ENCODE data around the gene NT5DC4.

NT5DC4 gene

GRCh38 chr2:112782234-112782799 is 61.5 kb downstream of the NT5DC4 start:
- TF ChIP-seq, protein P1, sequence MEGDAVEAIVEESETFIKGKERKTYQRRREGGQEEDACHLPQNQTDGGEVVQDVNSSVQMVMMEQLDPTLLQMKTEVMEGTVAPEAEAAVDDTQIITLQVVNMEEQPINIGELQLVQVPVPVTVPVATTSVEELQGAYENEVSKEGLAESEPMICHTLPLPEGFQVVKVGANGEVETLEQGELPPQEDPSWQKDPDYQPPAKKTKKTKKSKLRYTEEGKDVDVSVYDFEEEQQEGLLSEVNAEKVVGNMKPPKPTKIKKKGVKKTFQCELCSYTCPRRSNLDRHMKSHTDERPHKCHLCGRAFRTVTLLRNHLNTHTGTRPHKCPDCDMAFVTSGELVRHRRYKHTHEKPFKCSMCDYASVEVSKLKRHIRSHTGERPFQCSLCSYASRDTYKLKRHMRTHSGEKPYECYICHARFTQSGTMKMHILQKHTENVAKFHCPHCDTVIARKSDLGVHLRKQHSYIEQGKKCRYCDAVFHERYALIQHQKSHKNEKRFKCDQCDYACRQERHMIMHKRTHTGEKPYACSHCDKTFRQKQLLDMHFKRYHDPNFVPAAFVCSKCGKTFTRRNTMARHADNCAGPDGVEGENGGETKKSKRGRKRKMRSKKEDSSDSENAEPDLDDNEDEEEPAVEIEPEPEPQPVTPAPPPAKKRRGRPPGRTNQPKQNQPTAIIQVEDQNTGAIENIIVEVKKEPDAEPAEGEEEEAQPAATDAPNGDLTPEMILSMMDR (conservative IDR thresholded peaks at IDR 0.05) = no peak

GRCh38 chr2:112783187-112783714 is 62.4 kb downstream of the NT5DC4 start:
- TF ChIP-seq, protein P1 (conservative IDR thresholded peaks at IDR 0.05) = no peak
- H3K27ac ChIP-seq = no peak overlapping the region

More at GRCh38 chr2:112782234-112782799, 61.5 kb downstream of the NT5DC4 start:
- no peak overlapping the region for H3K27ac ChIP-seq

DNA sequence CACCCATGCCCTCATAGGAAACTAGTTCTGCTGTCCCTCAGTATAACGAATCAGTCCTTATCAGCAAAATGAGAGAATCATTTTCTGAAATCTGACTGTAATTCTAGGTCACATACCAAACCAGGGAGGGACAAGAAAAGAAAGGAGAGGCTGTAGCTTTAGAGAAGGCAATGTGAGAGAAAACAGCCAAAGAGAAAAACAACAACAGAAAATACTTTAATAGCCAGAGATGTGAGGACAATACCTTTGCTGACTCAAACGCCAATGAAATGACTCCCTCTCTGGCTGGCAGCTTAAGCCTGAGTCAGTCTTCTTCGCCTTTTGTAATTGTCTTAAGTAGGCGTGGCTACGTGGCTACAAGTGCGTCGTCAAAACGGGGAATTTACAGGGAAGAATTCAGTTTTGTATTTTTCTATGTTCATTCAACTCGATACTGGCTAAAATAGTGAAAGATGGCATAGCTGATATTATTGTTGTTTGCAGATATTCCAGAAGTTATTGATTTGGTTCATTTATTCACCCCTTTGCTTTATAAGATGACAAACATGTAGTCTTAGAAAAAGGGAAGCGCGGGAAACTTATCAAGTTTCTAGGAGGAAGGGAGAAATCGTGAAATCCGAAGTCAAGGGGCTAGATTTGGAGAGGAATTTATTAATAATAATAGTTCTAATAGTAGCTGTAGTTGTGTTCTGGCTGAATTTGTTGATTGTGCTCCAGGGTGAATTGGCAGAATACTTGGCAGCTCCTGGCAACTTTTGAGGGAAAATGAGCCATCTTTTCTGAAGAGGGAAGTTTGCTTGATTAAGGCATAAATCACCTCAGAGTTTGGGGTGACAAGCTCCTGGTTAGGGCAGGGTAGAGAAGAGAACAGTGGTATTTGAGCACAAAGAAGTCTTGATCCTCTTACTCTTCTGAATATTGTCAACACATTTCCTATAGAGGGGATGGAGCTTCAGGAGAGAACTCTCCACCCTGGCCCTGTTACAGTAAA is 63.7 kb downstream of the NT5DC4 start, which contains the start of gene IL1A:
TSS of gene IL1A (minus strand) at position 295 of the 991 bp plus-strand sequence. CDS start 723 bp downstream, outside the sequence.
- H3K27ac ChIP-seq = no peak within 1 kb of the TSS
- TF ChIP-seq, protein P1 (conservative IDR thresholded peaks at IDR 0.05) = no peak

DNA sequence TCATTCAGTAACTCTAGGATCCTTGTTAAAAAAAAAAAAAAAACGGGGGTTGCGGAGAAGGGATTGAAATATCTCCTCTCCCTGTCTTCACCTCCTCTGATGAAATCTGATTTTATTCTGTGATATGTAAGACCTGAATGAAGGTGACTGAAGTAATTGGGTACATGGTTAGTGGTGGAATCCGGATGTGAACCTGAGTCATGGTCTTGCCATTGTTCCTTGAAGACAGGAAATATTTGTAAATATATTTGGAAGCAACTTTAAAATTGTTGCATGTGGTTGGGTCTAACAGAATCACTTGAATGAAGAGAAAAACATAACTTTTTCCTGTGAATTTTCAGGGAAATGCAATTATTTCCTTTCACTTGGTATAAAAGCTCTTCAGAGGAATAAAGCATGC is 66.5 kb downstream of the NT5DC4 start:
- TF ChIP-seq, protein P1 (conservative IDR thresholded peaks at IDR 0.05) = no peak
- H3K27ac ChIP-seq = no peak overlapping the region

GRCh38 chr2:112787729-112788393 is 67.0 kb downstream of the NT5DC4 start:
- no peak overlapping the region for H3K27ac ChIP-seq
- TF ChIP-seq, protein P1 (conservative IDR thresholded peaks at IDR 0.05) = no peak

DNA sequence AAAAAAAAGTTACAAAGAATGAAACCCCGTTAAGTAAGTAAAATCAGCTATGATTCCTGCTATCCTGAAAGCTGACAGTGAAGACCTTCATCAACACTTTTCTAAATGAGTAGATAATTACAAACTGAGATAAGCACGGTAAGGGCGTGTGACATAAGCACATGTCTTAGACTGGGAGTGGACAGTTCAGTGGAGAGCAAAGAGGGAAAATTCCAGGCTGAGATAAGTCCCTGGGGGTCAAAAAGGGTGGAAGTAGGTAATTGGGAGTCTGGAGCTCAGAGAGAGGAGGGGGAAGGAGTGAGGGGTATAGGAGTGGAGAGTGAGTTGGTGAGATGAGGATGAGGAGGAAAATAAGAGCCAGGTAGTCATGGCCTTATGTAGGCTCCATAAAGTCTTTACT is 67.8 kb downstream of the NT5DC4 start:
- H3K27ac ChIP-seq = no peak overlapping the region

More for the DNA sequence above, 67.8 kb downstream of the NT5DC4 start:
- TF ChIP-seq, protein P1 (conservative IDR thresholded peaks at IDR 0.05) = no peak

Data from VCaP (cell line).